Breast epithelium (tissue), 3 donors: ENCODE results near the gene SNAP47.

Source experiments
- CTCF ChIP-seq, 3 donors: fragments of 450-650 bp; IDR thresholded peaks; one replicate each; pipeline ENCODE4 v1.5.1; 2016 to 2017; ENCODE audit warnings: antibody characterized with exemption in 3 of 3, mild to moderate bottlenecking in 3 of 3, moderate library complexity in 3 of 3
- POLR2A ChIP-seq: fragments of 450-650 bp; IDR thresholded peaks from one replicate; pipeline ENCODE4 v1.6.1; 2016; ENCODE audit warnings: antibody characterized with exemption, mild to moderate bottlenecking, moderate library complexity

GRCh38 chr1:227808566-227808965 lies 73.3 kb downstream of the SNAP47 start:
- TF ChIP-seq CTCF (IDR thresholded peaks at IDR 0.05), result no peak
- no peak for TF ChIP-seq POLR2A
